Activated CD4-positive, alpha-beta T cell treated with anti-CD3 and anti-CD28 coated beads for 1 hour (primary cell): ENCODE measurements around the gene KCNG2.

Experiments
- DNase-seq: peaks from one replicate; pipeline ENCODE4 v3.0.0-alpha.2; 2020

KCNG2 gene

GRCh38 chr18:79823120-79823519, 25.4 kb downstream of the KCNG2 start:
- no peak for DNase-seq

GRCh38 chr18:79825913-79826312, 28.2 kb downstream of the KCNG2 start:
- no peak for DNase-seq

- DNase-seq: no peak
Observed at GRCh38 chr18:79826966-79827365, 29.2 kb downstream of the KCNG2 start.

GRCh38 chr18:79828258-79828657, 30.5 kb downstream of the KCNG2 start:
- DNase-seq: no peak

GRCh38 chr18:79829136-79829854, 31.6 kb downstream of the KCNG2 start:
- DNase-seq: no peak

- DNase-seq: no peak
Observed at GRCh38 chr18:79832169-79832568, 34.4 kb downstream of the KCNG2 start.

- DNase-seq: no peak
Observed at GRCh38 chr18:79834834-79835233, 37.1 kb downstream of the KCNG2 start.

- no peak for DNase-seq
Observed at GRCh38 chr18:79841936-79842335, 44.2 kb downstream of the KCNG2 start.

- no peak for DNase-seq
Observed at GRCh38 chr18:79844999-79845563, 47.3 kb downstream of the KCNG2 start.

GRCh38 chr18:79846936-79847557, 49.3 kb downstream of the KCNG2 start:
- DNase-seq: no peak

- no peak for DNase-seq
Observed at GRCh38 chr18:79847606-79848293, 50.0 kb downstream of the KCNG2 start.

GRCh38 chr18:79848294-79848578, 50.5 kb downstream of the KCNG2 start:
- no peak for DNase-seq

GRCh38 chr18:79848579-79849327, 51.0 kb downstream of the KCNG2 start:
- DNase-seq: no peak

GRCh38 chr18:79849328-79850207, 51.8 kb downstream of the KCNG2 start:
- no peak for DNase-seq

- DNase-seq: no peak
Observed at GRCh38 chr18:79850731-79851130, 53.0 kb downstream of the KCNG2 start.

GRCh38 chr18:79851489-79851888, 53.8 kb downstream of the KCNG2 start:
- no peak for DNase-seq

GRCh38 chr18:79851950-79852349, 54.2 kb downstream of the KCNG2 start:
- DNase-seq: no peak

GRCh38 chr18:79852561-79853302, 55.0 kb downstream of the KCNG2 start:
- DNase-seq: no peak

GRCh38 chr18:79853303-79853992, 55.7 kb downstream of the KCNG2 start:
- no peak for DNase-seq

- DNase-seq: no peak
Observed at GRCh38 chr18:79853993-79854364, 56.2 kb downstream of the KCNG2 start.
